Left ventricle myocardium inferior (tissue), 1 donor: ENCODE data around the gene DCHS1. TPM values are rescaled to one million over a fixed set of nuclear protein-coding genes. Genes with fewer than 3 reads are reported as not detected.

Experiments used
- DNase-seq: peaks from one replicate; pipeline ENCODE4 v3.0.0-alpha.2; 2020
- H3K27ac ChIP-seq: fragments of 200-600 bp; replicated peaks from 2 replicates; pipeline ENCODE4 v1.8.0; 2021
- H3K27me3 ChIP-seq: fragments of 200-600 bp; 2 replicates; pipeline ENCODE4 v1.8.0; 2021; ENCODE audit warnings: low read depth
- H3K36me3 ChIP-seq: fragments of 200-600 bp; 2 replicates; pipeline ENCODE4 v1.8.0; 2021
- H3K4me1 ChIP-seq: fragments of 200-600 bp; 2 replicates; pipeline ENCODE4 v1.8.0; 2021
- H3K4me3 ChIP-seq: fragments of 200-600 bp; 2 replicates; pipeline ENCODE4 v1.8.0; 2021; ENCODE audit warnings: mild to moderate bottlenecking, moderate library complexity
- H3K9me3 ChIP-seq: fragments of 200-600 bp; replicated peaks from 2 replicates; pipeline ENCODE4 v1.8.0; 2021
- intact Hi-C: fragments of 100-400 bp; cut with micrococcal nuclease; formaldehyde crosslinking; loops from one replicate; pipeline ENCODE4 v1.11.0; 2022
- total RNA-seq: library from RNA; stranded (reverse); fragmentation: NEBNext Ultra II Directional; extraction: Animal tissue kit (Norgen Biotek cat#: 25700); gene quantifications from one replicate; pipeline ENCODE4 v1.2.1, GENCODE V29; 2021
- TF ChIP-seq, protein P1 (sequence below): fragments of 200-600 bp; IDR thresholded peaks from 2 replicates; pipeline ENCODE4 v1.8.0; 2021; ENCODE audit warnings: antibody characterized with exemption, mild to moderate bottlenecking, borderline replicate concordance
- donor health status: DM: no; HTN: yes; CAD: no; lungs with severe emphysema.

DCHS1 gene
- total RNA-seq, 1 donor from 2014 or later, result 9.5 TPM

GRCh38 chr11:6632116-6633073 lies 23.2 kb downstream of the DCHS1 start:
- Histone ChIP-seq H3K27ac (no peak overlapping the region), H3K27me3 (no peaks in the 10 kb centered on the region), H3K4me1 (peaks cover 56% of the 10 kb centered on the region), H3K9me3 (no peaks in the 10 kb centered on the region), H3K4me3 (no peak overlapping the region), H3K36me3 (peaks cover 38% of the 10 kb centered on the region)
- TF ChIP-seq, protein P1, sequence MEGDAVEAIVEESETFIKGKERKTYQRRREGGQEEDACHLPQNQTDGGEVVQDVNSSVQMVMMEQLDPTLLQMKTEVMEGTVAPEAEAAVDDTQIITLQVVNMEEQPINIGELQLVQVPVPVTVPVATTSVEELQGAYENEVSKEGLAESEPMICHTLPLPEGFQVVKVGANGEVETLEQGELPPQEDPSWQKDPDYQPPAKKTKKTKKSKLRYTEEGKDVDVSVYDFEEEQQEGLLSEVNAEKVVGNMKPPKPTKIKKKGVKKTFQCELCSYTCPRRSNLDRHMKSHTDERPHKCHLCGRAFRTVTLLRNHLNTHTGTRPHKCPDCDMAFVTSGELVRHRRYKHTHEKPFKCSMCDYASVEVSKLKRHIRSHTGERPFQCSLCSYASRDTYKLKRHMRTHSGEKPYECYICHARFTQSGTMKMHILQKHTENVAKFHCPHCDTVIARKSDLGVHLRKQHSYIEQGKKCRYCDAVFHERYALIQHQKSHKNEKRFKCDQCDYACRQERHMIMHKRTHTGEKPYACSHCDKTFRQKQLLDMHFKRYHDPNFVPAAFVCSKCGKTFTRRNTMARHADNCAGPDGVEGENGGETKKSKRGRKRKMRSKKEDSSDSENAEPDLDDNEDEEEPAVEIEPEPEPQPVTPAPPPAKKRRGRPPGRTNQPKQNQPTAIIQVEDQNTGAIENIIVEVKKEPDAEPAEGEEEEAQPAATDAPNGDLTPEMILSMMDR, result no peak
- DNase-seq, result no peak
- intact Hi-C loops, result no loop called here

GRCh38 chr11:6631361-6631890 lies 24.2 kb downstream of the DCHS1 start:
- intact Hi-C loops, result no loop called here
- Histone ChIP-seq H3K27me3 (no peaks in the 10 kb centered on the region), H3K4me1 (peaks cover 51% of the 10 kb centered on the region), H3K27ac (no peak overlapping the region), H3K4me3 (no peak overlapping the region), H3K9me3 (no peaks in the 10 kb centered on the region), H3K36me3 (peaks cover 48% of the 10 kb centered on the region)
- DNase-seq, result no peak
- TF ChIP-seq, protein P1, result no peak

DNA sequence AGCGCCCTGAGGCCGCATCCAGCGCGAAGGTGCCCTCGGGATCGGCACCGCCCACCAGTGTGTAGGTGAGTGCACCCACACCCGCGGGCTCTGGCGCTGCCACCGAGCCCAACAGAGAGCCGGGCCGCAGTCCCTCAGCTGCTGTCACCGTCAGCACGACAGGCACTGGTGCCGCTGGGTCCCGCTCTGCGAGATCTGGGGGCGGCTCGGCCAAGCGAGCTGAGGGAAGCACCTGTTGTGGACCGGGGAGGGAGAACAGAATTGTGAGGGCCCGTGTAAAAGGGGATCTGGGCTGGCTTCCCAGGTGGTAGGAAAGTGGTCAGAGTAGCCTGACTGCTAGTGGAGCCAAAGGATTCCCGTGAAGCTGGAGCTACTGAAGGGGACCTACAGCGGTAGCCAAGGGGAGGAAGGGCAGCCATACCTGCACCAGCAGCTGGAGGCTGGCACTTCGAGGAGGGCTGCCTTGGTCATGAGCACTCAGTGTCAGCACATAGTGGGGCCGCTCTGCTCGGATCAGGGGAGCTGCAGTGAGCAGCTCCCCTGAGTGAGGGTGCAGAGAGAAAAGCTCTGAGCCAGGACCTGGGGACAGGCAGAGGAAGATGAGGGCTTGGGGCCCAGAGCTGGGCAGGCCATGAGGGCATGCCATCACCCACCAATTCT lies 24.8 kb downstream of the DCHS1 start:
- DNase-seq, result no peak
- H3K27ac ChIP-seq, result no peak overlapping the region
- H3K9me3 ChIP-seq, result no peaks in the 10 kb centered on the region
- H3K4me3 ChIP-seq, result no peak overlapping the region
- H3K4me1 ChIP-seq, result peaks cover 45% of the 10 kb centered on the region
- intact Hi-C loops, result no loop called here
- TF ChIP-seq, protein P1, result no peak
- H3K36me3 ChIP-seq, result peaks cover 54% of the 10 kb centered on the region
- H3K27me3 ChIP-seq, result no peaks in the 10 kb centered on the region

DNA sequence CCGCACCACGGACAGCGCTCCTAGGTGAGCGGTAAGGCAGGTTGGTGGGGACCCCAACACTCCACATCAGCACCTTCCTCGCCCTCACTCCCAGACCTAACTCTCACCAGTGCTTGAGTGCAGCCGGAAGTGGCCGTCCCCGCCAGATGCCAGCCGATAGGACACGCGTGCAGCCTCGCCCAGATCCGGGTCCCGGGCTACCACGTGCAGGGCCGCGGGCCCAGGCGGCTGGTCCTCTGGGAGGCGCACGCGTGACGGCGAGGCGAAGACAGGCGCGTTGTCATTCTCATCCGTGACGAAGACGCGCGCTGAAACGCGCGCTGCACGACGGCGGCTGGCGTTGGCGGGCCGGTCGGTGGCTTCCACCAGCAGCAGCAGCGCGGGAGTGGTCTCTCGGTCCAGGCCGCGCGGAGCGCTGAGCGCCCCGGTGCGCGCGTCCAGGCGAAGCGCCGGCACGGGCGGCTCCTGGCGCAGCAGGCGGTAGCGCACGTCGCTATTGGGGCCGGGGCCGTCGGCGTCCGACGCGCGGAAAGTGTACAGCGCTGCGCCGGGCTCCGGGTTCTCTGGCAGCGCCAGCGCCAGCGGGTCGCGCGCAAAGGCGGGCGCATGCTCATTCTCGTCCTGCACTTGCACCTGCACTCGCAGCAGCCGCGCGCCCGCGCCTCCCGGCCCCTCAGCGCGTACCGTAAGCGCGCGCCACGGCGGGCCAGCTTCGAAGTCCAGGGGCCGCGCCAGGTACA lies 25.5 kb downstream of the DCHS1 start:
- Histone ChIP-seq H3K27ac (no peak overlapping the region), H3K36me3 (peaks cover 61% of the 10 kb centered on the region), H3K4me3 (no peak overlapping the region), H3K4me1 (peaks cover 38% of the 10 kb centered on the region), H3K9me3 (no peaks in the 10 kb centered on the region), H3K27me3 (no peaks in the 10 kb centered on the region)
- TF ChIP-seq, protein P1, result no peak
- intact Hi-C loops, result no loop called here
- no peak for DNase-seq

- peaks cover 67% of the 10 kb centered on the region for H3K36me3 ChIP-seq
- H3K27ac ChIP-seq, result no peak overlapping the region
- no peak overlapping the region for H3K4me3 ChIP-seq
- no peak for DNase-seq
- no peaks in the 10 kb centered on the region for H3K9me3 ChIP-seq
- H3K27me3 ChIP-seq, result no peaks in the 10 kb centered on the region
- TF ChIP-seq, protein P1, result no peak
- intact Hi-C loops, result no loop called here
- H3K4me1 ChIP-seq, result peaks cover 32% of the 10 kb centered on the region
Measured at GRCh38 chr11:6629573-6629891, 26.1 kb downstream of the DCHS1 start.
